Mesothelial cell of epicardium (in vitro differentiated cells): ENCODE results near the gene TRIM4. TPM values are rescaled to one million over a fixed set of nuclear protein-coding genes. Genes with fewer than 3 reads are reported as not detected.

Experiments
- DNase-seq, 2 experiments: peaks; one replicate each; pipeline ENCODE4 v3.0.0; 2021; ENCODE audit warnings: low spot score in 2 of 2; ENCODE audit not compliant: unreplicated experiment in 2 of 2
- H3K27ac Mint-ChIP-seq: 2 replicates; pipeline ENCODE4 v1.8.0; 2021; ENCODE audit warnings: mixed read lengths
- H3K27me3 Mint-ChIP-seq: 2 replicates; pipeline ENCODE4 v1.8.0; 2021; ENCODE audit warnings: low read depth, mixed read lengths
- H3K36me3 Mint-ChIP-seq: 2 replicates; pipeline ENCODE4 v1.8.0; 2021; ENCODE audit warnings: mixed read lengths
- H3K4me1 Mint-ChIP-seq: 2 replicates; pipeline ENCODE4 v1.8.0; 2021; ENCODE audit warnings: mixed read lengths
- H3K4me3 Mint-ChIP-seq: 2 replicates; pipeline ENCODE4 v1.8.0; 2021; ENCODE audit warnings: mild to moderate bottlenecking, moderate library complexity, mixed read lengths
- H3K9me3 Mint-ChIP-seq: 2 replicates; pipeline ENCODE4 v1.8.0; 2021; ENCODE audit warnings: mixed read lengths
- total RNA-seq: library from RNA; stranded (reverse); gene quantifications from 3 replicates; pipeline ENCODE4 v1.2.1, GENCODE V29; 2021
- TF ChIP-seq, protein P1 (sequence below): fragments of 200-600 bp; sonication (generic); IDR thresholded peaks from one replicate; pipeline ENCODE4 v1.5.0; 2021; ENCODE audit warnings: antibody characterized with exemption; ENCODE audit not compliant: unreplicated experiment

The TRIM4 gene
- total RNA-seq, 1 donor from 2014 or later, result 13.1 TPM

DNA sequence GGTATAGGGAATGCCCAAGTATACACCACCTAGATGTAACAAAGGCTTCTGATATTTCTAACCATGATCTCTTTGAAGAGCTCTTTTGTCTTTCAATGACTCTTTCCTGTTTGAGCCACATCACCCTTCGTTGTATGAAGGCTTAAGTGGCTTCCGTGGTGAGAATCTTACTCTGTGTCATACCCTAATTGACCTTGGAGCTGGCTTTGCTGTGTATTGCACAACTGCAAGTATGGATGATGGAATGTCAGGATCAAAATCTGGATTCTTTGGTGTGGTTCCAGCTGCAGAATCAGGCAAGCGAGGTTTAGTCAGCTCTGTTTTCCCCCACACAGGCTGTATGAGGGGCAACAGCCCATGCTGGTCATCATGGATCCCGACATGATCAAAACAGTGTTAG lies 75.5 kb downstream of the TRIM4 start:
- Mint-ChIP-seq H3K27ac (no peak overlapping the region), H3K9me3 (no peaks in the 10 kb centered on the region), H3K27me3 (peaks cover 5% of the 10 kb centered on the region), H3K4me3 (no peak overlapping the region), H3K4me1 (peaks cover 7% of the 10 kb centered on the region), H3K36me3 (no peaks in the 10 kb centered on the region)
- TF ChIP-seq, protein P1, sequence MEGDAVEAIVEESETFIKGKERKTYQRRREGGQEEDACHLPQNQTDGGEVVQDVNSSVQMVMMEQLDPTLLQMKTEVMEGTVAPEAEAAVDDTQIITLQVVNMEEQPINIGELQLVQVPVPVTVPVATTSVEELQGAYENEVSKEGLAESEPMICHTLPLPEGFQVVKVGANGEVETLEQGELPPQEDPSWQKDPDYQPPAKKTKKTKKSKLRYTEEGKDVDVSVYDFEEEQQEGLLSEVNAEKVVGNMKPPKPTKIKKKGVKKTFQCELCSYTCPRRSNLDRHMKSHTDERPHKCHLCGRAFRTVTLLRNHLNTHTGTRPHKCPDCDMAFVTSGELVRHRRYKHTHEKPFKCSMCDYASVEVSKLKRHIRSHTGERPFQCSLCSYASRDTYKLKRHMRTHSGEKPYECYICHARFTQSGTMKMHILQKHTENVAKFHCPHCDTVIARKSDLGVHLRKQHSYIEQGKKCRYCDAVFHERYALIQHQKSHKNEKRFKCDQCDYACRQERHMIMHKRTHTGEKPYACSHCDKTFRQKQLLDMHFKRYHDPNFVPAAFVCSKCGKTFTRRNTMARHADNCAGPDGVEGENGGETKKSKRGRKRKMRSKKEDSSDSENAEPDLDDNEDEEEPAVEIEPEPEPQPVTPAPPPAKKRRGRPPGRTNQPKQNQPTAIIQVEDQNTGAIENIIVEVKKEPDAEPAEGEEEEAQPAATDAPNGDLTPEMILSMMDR, result no peak
- no peak for DNase-seq

- TF ChIP-seq, protein P1, result no peak
- Mint-ChIP-seq H3K9me3 (no peaks in the 10 kb centered on the region), H3K27ac (no peak overlapping the region), H3K36me3 (no peaks in the 10 kb centered on the region), H3K4me1 (peaks cover 7% of the 10 kb centered on the region), H3K4me3 (no peak overlapping the region), H3K27me3 (peaks cover 4% of the 10 kb centered on the region)
- no peak for DNase-seq
These were observed 76.4 kb downstream of the TRIM4 start for GRCh38 chr7:99842926-99843325.

Other genes starting within 250 kb of the TRIM4 start
- 9.0 to 10.1 TPM (median 9.2 TPM) in 3 replicates for gene CYP3A5, start 239.5 kb downstream of the TRIM4 start, total RNA-seq
- gene CYP3A7, start 184.3 kb downstream of the TRIM4 start, total RNA-seq, result 0.33 TPM in 1 of 3 replicates, not detected in the others
- not detected in 3 replicates for gene CYP3A4, start 135.3 kb downstream of the TRIM4 start, total RNA-seq
- gene CYP3A43, start 91.5 kb downstream of the TRIM4 start, total RNA-seq, result 0.40 TPM in 1 of 3 replicates, not detected in the others
- 0.20 to 0.63 TPM (median 0.24 TPM) in 3 replicates for gene OR2AE1, start 42.5 kb downstream of the TRIM4 start, total RNA-seq
- gene GJC3, start 10.1 kb upstream of the TRIM4 start, total RNA-seq, result 0.27 to 0.54 TPM in 2 of 3 replicates, not detected in the other
- gene AZGP1, start 56.5 kb upstream of the TRIM4 start, total RNA-seq, result 0.27 to 0.56 TPM in 2 of 3 replicates, not detected in the other
- 143 to 149 TPM (median 143 TPM) in 3 replicates for gene ZKSCAN1, start 96.1 kb upstream of the TRIM4 start, total RNA-seq
- gene ZSCAN21, start 130.2 kb upstream of the TRIM4 start, total RNA-seq, result 17.0 to 17.6 TPM (median 17.4 TPM) in 3 replicates
- gene ZNF3, start 162.2 kb upstream of the TRIM4 start, total RNA-seq, result 78.6 to 85.9 TPM (median 81.1 TPM) in 3 replicates
- 96.4 to 103 TPM (median 97.7 TPM) in 3 replicates for gene COPS6, start 169.4 kb upstream of the TRIM4 start, total RNA-seq
- gene MCM7, start 181.9 kb upstream of the TRIM4 start, total RNA-seq, result 170 to 172 TPM (median 171 TPM) in 3 replicates
- gene AP4M1, start 182.1 kb upstream of the TRIM4 start, total RNA-seq, result 23.5 to 26.8 TPM (median 25.6 TPM) in 3 replicates
- 63.7 to 68.8 TPM (median 66.2 TPM) in 3 replicates for gene TAF6, start 199.8 kb upstream of the TRIM4 start, total RNA-seq
- gene CNPY4, start 200.1 kb upstream of the TRIM4 start, total RNA-seq, result 26.1 to 27.9 TPM (median 27.4 TPM) in 3 replicates
- gene MBLAC1, start 207.4 kb upstream of the TRIM4 start, total RNA-seq, result 2.9 to 3.5 TPM (median 2.9 TPM) in 3 replicates
- 97.2 to 109 TPM (median 105 TPM) in 3 replicates for gene LAMTOR4, start 229.4 kb upstream of the TRIM4 start, total RNA-seq
- gene TRAPPC14, start 239.2 kb upstream of the TRIM4 start, total RNA-seq, result 22.0 to 23.6 TPM (median 23.3 TPM) in 3 replicates
- 9.4 to 10.1 TPM (median 9.4 TPM) in 3 replicates for gene GAL3ST4, start 249.1 kb upstream of the TRIM4 start, total RNA-seq